Upper lobe of left lung (tissue), 4 donors: Measurements from ENCODE around the gene FMNL2.

Experiments
- EP300 ChIP-seq, 4 donors: sonication (generic); formaldehyde crosslinking; IDR thresholded peaks; one replicate each; pipeline ENCODE4 v1.5.1; 2017; ENCODE audit warnings: antibody characterized with exemption in 4 of 4, control low read depth in 2 of 4
- POLR2A ChIP-seq, 4 donors: fragments of 450-650 bp; IDR thresholded peaks; one replicate each; pipeline ENCODE4 v1.5.1; 2016 to 2017; ENCODE audit warnings: antibody characterized with exemption in 4 of 4, mild to moderate bottlenecking in 2 of 4
- POLR2AphosphoS5 ChIP-seq, 2 donors: sonication (generic); formaldehyde crosslinking; IDR thresholded peaks; one replicate each; pipeline ENCODE4 v1.5.1; 2017; ENCODE audit warnings: antibody characterized with exemption in 2 of 2
- TF ChIP-seq, protein P1 (sequence below), 6 experiments: fragments of 450-650 bp in 4 of 6; fragments of 200-600 bp in 2 of 6; sonication (generic) in 2 of 6; IDR thresholded peaks; one replicate each; pipeline ENCODE4 v1.5.1; 2016 to 2019; ENCODE audit warnings: antibody characterized with exemption in 6 of 6

DNA sequence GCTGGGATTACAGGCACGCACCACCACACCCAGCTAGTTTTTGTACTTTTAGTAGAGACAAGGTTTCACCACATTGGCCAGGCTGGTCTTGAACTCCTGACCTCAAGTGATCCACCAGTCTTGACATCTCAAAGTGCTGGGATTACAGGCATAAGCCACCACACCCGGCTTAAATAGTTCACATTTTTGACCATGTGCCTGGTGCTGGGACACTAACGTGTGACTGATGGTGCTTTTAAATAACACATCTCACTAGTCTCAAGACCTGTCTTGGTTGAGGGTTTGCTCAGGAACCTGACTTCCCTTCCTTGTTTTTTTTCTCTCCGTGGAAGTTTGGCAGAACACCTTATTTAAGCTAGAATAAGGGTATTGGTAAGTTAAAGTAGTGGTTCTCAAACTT is 8.5 kb downstream of the FMNL2 start:
- TF ChIP-seq, protein P1, sequence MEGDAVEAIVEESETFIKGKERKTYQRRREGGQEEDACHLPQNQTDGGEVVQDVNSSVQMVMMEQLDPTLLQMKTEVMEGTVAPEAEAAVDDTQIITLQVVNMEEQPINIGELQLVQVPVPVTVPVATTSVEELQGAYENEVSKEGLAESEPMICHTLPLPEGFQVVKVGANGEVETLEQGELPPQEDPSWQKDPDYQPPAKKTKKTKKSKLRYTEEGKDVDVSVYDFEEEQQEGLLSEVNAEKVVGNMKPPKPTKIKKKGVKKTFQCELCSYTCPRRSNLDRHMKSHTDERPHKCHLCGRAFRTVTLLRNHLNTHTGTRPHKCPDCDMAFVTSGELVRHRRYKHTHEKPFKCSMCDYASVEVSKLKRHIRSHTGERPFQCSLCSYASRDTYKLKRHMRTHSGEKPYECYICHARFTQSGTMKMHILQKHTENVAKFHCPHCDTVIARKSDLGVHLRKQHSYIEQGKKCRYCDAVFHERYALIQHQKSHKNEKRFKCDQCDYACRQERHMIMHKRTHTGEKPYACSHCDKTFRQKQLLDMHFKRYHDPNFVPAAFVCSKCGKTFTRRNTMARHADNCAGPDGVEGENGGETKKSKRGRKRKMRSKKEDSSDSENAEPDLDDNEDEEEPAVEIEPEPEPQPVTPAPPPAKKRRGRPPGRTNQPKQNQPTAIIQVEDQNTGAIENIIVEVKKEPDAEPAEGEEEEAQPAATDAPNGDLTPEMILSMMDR (IDR thresholded peaks at IDR 0.05), result no peak
- TF ChIP-seq POLR2A (IDR thresholded peaks at IDR 0.05) (no peak), POLR2AphosphoS5 (IDR thresholded peaks at IDR 0.05) (no peak), EP300 (IDR thresholded peaks at IDR 0.05) (no peak)
